GM21381 (cell line): ENCODE measurements around the gene CFAP54.
"Not testable (repeated sequence)": the region's sequence is repeated elsewhere in the genome, so short reads cannot be mapped to it uniquely, and the experiment has no call there.

Source experiments
- ATAC-seq: cut with Tn5 transposase; IDR thresholded peaks from one replicate; pipeline ENCODE4 v1.9.1; 2021; ENCODE audit warnings: mild to moderate bottlenecking, moderate library complexity; ENCODE audit not compliant: unreplicated experiment

CFAP54 gene

DNA sequence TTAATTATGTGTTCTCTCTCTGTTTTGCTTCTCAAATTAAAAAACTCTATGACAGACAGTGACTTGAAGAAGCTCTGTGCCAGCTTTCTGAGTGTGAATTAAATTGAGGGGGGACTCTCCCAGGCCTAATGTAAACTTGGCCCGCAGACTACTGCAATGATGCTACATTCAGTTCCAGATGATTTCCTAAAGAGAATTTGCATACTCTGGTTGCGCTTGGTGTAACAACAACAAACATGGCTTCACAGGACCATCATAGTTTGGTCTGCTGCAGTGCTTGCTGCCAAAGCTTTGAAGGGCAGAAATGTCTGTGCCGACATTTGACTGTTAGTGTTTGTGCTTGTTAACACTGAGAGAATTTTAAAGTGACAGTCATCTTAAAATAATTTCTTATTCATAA, 25.0 kb downstream of the CFAP54 start:
- peak; percentile 67 for ATAC-seq

- peak; percentile 58 for ATAC-seq
Observed at GRCh38 chr12:96516472-96517430, 27.4 kb downstream of the CFAP54 start.

GRCh38 chr12:96520767-96521166, 31.4 kb downstream of the CFAP54 start:
- ATAC-seq, result no peak

GRCh38 chr12:96521895-96522682, 32.7 kb downstream of the CFAP54 start:
- ATAC-seq, result no peak

DNA sequence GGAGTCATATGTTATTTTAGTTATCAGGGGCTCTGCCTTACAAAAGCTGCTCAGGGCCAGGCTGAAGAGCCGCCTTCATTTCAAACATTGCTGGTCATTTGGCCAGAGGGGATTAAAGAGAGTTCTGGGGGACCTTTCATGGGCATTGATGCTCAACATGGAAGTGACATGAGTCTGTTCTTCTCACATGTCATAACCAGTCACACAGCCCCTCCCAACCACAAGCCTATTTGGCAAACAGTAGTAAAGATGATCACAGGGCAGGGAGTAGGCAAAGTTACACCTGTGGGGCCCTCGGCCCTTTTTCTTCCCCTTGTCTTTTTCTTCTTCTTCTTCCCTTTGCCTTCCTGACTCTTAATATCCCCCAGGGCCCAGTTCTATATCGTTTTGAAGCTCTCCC, 33.3 kb downstream of the CFAP54 start:
- no peak for ATAC-seq

DNA sequence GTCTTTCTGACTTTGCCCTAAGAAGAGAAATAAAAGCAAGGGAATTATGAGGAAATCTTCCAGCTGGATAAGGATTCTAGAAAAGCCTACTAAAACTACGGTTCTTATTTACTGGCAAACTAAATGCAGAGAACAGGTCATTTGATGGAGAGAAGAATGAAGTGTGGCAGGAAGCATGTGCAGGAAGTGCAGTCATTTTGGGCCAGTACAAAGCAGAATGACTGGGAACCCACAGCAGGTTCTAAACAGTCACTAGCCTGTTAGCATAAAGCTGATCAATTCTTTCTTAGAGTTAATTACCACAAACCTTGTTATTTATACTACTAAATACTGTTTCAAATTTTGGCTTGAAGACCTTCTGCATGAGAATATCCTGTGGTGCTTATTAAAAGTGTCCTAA, 36.7 kb downstream of the CFAP54 start:
- ATAC-seq, result no peak

DNA sequence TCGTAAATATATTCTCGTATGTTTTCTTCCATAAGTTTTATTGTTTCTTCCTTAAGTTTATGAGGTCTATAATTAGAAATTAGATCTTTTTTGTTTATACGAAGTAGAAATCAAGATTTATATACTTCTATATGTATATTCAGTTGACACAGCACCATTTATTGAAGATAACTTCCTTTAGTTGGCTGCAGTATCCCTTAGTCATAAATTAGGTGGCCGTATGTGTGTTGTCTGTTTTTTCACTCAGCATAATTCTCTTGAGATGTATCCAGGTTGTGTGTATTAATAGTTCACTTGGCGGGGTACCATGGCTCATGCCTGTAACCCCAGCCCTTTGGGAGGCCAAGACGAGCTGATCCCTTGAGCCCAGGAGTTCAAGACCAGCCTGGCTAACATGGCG, 40.5 kb downstream of the CFAP54 start:
- no peak for ATAC-seq

DNA sequence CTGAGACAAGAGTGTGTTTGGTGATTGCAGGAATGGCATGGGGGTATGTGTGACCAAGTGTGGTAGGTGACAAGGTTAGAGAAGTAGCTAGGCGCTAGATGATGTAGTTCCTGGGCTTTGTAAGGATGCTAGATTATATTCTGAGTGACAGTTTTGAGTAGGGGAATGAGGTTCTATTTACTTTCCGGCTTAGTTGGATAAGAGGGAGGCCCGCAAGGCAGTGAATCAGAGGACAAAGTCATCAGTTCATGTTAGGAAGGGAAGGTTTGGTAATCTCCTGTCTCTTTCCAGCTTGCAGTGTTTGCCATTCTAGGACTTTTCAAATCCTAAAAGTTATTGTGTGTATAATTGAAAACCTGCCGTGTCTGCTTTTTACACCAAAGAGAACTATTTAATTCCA, 45.0 kb downstream of the CFAP54 start:
- ATAC-seq, result no peak

- ATAC-seq, result no peak
Observed at GRCh38 chr12:96548384-96548783, 59.0 kb downstream of the CFAP54 start.

DNA sequence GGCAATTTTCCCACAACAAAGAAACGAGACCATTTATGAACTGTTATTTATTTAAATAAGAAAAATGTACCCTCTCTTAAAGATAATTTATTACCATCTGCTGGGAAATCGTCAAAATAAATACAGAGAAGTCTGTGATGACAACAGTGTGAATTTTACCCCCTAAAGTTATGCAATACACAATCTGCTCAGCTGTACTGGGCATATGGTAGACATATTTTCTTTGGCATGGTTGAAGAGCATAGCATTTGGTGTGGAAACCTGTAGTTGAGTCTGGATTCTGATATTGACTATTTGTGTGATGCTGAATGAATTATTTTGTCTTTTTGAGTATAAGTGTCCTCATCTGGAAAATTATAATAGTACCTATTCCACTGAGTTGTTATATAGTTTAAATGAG, 60.0 kb downstream of the CFAP54 start:
- ATAC-seq, result no peak

- ATAC-seq, result no peak
Observed at GRCh38 chr12:96570579-96570978, 81.2 kb downstream of the CFAP54 start.

GRCh38 chr12:96571101-96571862, 81.9 kb downstream of the CFAP54 start:
- ATAC-seq, result peak; percentile 79

DNA sequence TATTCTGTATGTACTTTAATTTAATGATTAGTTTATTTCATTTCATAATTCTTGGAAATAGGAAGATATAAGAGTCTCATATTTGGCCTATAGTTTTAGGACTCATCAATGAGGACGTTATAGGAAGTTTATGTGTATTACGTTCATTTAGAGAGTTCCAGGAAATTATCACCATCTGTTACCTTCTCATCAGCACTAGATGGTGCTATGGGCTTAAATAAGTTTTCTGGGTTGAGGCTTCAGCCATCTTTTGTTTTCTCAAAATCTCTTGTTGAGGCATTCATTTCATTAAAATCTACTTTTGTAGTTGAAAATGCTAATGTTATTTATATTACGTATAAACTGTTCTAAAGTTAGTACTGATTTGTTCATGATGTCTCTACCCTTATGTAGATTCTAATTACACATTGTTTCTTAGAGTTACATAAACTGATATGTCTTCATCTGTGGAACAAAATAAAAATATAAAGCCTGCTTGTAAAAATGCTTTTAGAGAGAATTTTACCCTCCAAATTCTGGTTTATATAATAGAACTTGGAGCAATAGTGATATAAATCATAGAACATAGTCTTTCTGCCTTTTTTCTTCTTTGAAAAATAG, 89.2 kb downstream of the CFAP54 start:
- peak; percentile 89 for ATAC-seq

DNA sequence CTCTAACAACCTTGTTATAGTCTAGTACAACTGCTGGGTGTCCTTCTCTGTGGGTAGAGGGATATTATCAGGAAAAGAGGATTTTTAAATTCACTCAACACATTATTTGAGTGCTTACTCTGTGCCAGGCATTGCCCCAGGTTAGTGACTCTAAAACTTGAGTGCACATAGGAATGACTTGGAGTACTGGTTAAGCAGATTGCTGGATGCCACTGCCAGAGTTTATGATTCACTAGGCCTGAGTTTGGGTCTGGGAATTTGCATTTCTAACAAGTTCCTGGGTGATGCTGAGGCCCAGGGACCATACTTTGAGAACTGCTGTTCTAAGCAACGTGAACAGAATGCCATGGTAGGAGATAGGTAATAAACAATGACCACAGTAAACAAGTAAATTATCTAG, 96.6 kb downstream of the CFAP54 start:
- ATAC-seq, result no peak

DNA sequence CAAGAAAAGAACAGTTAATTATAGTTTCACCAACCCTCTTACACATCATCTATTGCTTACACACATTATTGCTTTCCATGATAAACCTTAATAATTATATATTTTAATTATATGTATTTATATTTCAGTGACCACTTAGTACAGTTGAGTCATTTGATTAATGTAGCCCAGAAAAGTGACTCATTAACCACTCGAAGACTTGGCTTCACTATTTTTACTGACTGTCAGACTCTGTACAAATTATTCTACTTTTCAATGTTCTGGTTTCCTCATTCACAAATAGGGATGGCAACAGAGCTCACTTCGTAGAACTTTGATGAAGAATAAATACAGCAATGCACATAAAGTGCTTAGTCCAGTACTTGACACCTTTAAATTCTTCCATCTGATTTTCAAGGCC, 98.3 kb downstream of the CFAP54 start:
- no peak for ATAC-seq

DNA sequence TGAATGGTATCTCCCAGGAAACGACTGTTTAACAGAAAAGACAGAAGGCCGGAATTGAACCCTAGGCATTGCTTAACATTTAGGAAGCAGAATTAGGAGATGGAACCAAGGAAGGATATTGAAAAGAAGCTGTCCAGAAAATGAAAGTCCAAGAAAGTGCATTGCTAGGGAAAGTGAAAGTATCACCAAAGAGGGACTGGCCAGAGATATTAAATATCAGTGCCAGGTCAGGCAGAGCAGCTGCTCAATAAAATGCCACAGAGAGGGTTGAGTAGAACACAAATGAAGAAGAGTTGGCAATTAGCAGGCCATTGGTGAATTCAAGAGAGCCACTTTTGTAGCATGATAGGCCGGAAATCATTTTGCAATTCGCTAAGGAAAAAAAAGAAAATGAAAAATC, 101.6 kb downstream of the CFAP54 start:
- no peak for ATAC-seq

GRCh38 chr12:96604374-96604773, 115.0 kb downstream of the CFAP54 start:
- not testable (repeated sequence) for ATAC-seq

DNA sequence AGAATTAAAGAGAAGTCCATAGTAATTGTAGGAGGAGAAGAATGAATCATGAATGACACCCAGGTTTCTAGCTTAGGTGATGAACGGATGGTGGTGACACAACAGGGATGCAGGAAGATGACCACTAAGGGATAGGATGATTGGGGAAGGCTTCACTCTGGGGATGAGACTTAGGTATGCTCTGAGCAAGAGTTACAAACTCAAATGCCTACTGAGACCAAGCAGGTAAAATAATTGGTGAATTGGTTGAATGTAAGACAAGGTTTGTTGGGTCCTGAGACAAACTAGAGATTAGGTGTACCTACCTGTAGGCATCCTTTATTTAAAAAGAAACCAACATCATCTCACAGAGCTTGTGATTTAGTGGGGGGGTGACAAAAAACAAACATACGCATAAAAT, 116.3 kb downstream of the CFAP54 start:
- ATAC-seq, result no peak

DNA sequence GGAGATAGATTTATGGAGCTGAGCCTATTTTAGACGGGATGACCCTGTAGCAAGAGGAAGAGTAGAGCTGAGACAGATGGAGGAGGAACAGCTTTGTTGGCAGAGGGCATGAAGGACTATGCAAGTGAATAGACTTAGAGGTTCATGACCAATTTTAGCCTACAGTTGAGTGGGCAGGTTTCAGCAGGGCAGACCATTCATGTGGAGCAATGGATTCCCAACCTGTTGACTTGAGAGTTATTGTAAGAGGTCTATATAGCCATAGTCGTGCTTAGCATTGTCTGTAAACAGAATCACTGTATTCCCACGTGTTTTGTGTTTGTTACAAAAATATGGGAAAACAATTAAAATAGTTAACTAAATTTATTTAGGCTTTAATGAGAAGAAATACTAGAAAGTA, 116.8 kb downstream of the CFAP54 start:
- ATAC-seq, result no peak

DNA sequence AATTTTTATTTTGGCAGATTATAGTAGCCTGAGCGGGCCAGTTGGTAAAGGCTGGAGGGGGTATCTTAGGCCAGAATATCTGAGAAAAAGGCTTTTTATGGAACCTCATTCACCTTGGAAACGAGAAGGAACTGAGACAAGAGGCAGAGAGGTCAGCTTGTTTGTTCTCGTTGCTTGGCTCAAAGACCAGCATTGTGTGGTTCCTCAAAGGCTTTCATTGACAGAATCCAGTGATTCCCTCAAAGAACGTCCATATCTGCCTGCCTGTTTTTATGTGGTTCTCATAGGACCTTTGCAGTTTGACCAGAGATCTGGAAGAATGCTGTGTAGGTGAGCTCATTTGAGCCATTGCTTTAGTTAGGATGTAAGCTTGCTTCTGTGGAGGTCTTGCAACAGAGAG, 117.3 kb downstream of the CFAP54 start:
- no peak for ATAC-seq

DNA sequence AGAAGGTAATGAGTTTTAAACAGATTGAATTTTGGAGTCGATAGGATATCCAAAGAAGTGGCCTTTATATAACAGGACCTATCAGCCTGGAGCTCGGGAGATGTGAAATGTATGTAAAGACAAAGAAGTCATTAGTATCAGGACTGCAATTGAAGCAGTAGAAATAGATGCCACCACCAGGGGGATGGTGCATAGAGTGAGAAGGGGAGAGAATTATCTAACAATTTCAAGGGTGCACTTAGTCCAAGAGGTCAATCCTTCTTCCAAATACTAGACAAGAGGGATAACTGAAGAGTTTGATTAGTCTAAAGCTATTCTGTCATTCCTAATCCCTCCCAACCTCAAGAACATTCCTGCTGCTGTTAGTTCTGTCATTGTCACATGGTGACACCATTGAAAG, 127.8 kb downstream of the CFAP54 start:
- no peak for ATAC-seq
